Heart right ventricle (tissue), 16 donors: ENCODE results near the gene PLD5. TPM values are rescaled to one million over a fixed set of nuclear protein-coding genes. Genes with fewer than 3 reads are reported as not detected.
"Not testable (repeated sequence)": the region's sequence is repeated elsewhere in the genome, so short reads cannot be mapped to it uniquely, and the experiment has no call there.

ENCODE experiments used
- ATAC-seq, 8 donors: fragments of 200-7000 bp; cut with Tn5 transposase; one replicate each; pipeline ENCODE4 v1.9.1; 2020; ENCODE audit warnings: mild to moderate bottlenecking in 8 of 8, moderate library complexity in 8 of 8, moderate number of reproducible peaks in 1 of 8
- DNase-seq, 2 donors: peaks; one replicate each; pipeline ENCODE4 v3.0.0-alpha.2; 2020
- H3K27ac ChIP-seq, 10 donors: fragments of 200-600 bp; sonication (generic) in 2 of 10; one replicate each; pipeline versions ENCODE4 v1.5.0 to v1.8.0; 2020 to 2022; ENCODE audit warnings: mild to moderate bottlenecking in 3 of 10
- H3K27me3 ChIP-seq, 7 donors: fragments of 200-600 bp; one replicate each; pipeline ENCODE4 v1.8.0; 2021 to 2022; ENCODE audit warnings: mild to moderate bottlenecking in 2 of 7
- H3K36me3 ChIP-seq, 9 donors: fragments of 200-600 bp; sonication (generic) in 1 of 9; one replicate each; pipeline versions ENCODE4 v1.5.0 to v1.8.0; 2020 to 2022; ENCODE audit warnings: mild to moderate bottlenecking in 2 of 9
- H3K4me1 ChIP-seq, 9 donors: fragments of 200-600 bp; sonication (generic) in 1 of 9; one replicate each; pipeline versions ENCODE4 v1.5.0 to v1.8.0; 2020 to 2022; ENCODE audit warnings: mild to moderate bottlenecking in 4 of 9
- H3K4me3 ChIP-seq, 10 donors: fragments of 200-600 bp; sonication (generic) in 2 of 10; one replicate each; pipeline versions ENCODE4 v1.5.0 to v1.8.0; 2020 to 2022; ENCODE audit warnings: mild to moderate bottlenecking in 7 of 10, moderate library complexity in 2 of 10
- H3K9me3 ChIP-seq, 11 donors: fragments of 200-600 bp in 10 of 11; sonication (generic) in 2 of 11; one replicate each; pipeline versions ENCODE4 v1.5.0 to v1.8.0; 2013 to 2022; ENCODE audit warnings: mild to moderate bottlenecking in 2 of 11, control low read depth in 1 of 11, moderate library complexity in 1 of 11
- WGBS, 2 donors: extraction: QIAGEN DNeasy Blood & Tissue Kit; methylation state at CpG; one replicate each; pipeline ENCODE4 v1.1.7; 2013; ENCODE audit warnings: inconsistent platforms in 1 of 2; 5-methylcytosine and 5-hydroxymethylcytosine counted together
- intact Hi-C, 10 donors: fragments of 100-400 bp; cut with DNase I; formaldehyde crosslinking; loops; one replicate each; pipeline versions ENCODE4 v1.11.1 to v1.14.2; 2022
- polyA plus RNA-seq, 2 donors: library from polyadenylated mRNA; stranded (reverse); fragments of 200-250 nt; gene quantifications; one replicate each; pipeline ENCODE4 v1.2.3, GENCODE V29; 2013
- total RNA-seq, 10 donors: library from RNA; stranded (reverse); fragmentation: NEBNext Ultra II Directional in 3 of 10; extraction: Animal tissue kit (Norgen Biotek cat#: 25700) in 3 of 10; gene quantifications; one replicate each; pipeline versions ENCODE4 v1.2.1 to v1.2.4, GENCODE V29; 2021 to 2023
- TF ChIP-seq, protein P1 (sequence below), 9 donors: fragments of 200-600 bp; sonication (generic) in 2 of 9; IDR thresholded peaks; one replicate each; pipeline versions ENCODE4 v1.5.0 to v1.8.0; 2021 to 2022; ENCODE audit warnings: antibody characterized with exemption in 9 of 9, mild to moderate bottlenecking in 5 of 9, moderate library complexity in 1 of 9
- donor health status: Arrhythmogenic right ventricular cardiomyopathy.
- donor health status: ischemic (EF 13 %, LVEDD 7.1; RV severe dilation, severe dysfunction).
- donor health status: healthy with polysubstance abuse.
- donor health status: DM: no; HTN: yes; CAD: no.
- donor health status: DM: no; HTN: no; CAD: no.
- donor health status: ischemic (EF 25% LVEDD 6.9; RV normal size, moderate dysfunction).
- donor health status: ischemic (EF 25% LVEDD 5.7; RV mildly dilated, moderate dysfunction).
- donor health status: healthy.
- donor health status: DM: yes; HTN: yes; CAD: no.
- donor health status: Ischemic cardiomyopathy.
- donor health status: ischemic (EF 35%, LVEDD 5.7; RV mildly dilated, moderate dysfunction).
- donor health status: nonischemic (EF 11% LVEDD 7.7; RV severe dilation, severe dysfunction).
- donor health status: DM: yes; HTN: yes; CAD: no.
- donor health status: PGD.
- donor health status: ischemic (EF 29% LVEDD 5.4; RV normal size, mild dysfunction).
- donor health status: nonischemic (EF 23%, LVEDD 6.1; RV moderate dilation, normal function).

The PLD5 gene
- total and polyA plus RNA-seq, 12 donors = 0.13 to 1.3 (median 0.41) TPM; not detected in 4

DNA sequence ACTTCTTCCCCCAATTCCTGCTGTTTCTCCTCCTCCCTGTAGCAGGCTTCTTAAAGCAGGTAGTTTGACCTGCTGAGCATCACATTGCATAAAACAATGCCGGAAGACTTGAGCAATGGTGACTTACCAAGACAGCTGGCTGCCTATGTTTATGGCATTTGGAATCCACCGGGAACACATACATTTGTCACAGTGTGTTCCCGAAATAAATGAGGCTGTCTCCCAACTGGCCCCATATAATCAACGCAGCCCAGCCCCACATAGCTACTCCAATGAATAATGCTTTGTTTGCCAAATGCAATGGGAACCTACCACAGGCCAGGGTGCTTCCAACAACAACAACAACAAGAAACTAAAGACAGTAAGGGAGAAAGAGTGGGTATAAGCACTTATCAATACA is 339.5 kb downstream of the PLD5 start:
- ATAC-seq (no peak), DNase-seq (no peak)
- no peak overlapping the region for H3K27ac ChIP-seq
- TF ChIP-seq, protein P1, sequence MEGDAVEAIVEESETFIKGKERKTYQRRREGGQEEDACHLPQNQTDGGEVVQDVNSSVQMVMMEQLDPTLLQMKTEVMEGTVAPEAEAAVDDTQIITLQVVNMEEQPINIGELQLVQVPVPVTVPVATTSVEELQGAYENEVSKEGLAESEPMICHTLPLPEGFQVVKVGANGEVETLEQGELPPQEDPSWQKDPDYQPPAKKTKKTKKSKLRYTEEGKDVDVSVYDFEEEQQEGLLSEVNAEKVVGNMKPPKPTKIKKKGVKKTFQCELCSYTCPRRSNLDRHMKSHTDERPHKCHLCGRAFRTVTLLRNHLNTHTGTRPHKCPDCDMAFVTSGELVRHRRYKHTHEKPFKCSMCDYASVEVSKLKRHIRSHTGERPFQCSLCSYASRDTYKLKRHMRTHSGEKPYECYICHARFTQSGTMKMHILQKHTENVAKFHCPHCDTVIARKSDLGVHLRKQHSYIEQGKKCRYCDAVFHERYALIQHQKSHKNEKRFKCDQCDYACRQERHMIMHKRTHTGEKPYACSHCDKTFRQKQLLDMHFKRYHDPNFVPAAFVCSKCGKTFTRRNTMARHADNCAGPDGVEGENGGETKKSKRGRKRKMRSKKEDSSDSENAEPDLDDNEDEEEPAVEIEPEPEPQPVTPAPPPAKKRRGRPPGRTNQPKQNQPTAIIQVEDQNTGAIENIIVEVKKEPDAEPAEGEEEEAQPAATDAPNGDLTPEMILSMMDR (IDR thresholded peaks at IDR 0.05) = no peak
- no peaks in the 10 kb centered on the region for H3K4me1 ChIP-seq
- intact Hi-C loops = no loop called here
- H3K4me3 ChIP-seq = no peak overlapping the region
- H3K36me3 ChIP-seq = no peaks in the 10 kb centered on the region
- H3K27me3 ChIP-seq = peaks cover 0 to 12% (median 0%) of the 10 kb centered on the region in 7 donors
- H3K9me3 ChIP-seq = no peaks in the 10 kb centered on the region
- WGBS, 2 donors = 46 to 56% methylated on average over 4 of the region's 4 CpGs

DNA sequence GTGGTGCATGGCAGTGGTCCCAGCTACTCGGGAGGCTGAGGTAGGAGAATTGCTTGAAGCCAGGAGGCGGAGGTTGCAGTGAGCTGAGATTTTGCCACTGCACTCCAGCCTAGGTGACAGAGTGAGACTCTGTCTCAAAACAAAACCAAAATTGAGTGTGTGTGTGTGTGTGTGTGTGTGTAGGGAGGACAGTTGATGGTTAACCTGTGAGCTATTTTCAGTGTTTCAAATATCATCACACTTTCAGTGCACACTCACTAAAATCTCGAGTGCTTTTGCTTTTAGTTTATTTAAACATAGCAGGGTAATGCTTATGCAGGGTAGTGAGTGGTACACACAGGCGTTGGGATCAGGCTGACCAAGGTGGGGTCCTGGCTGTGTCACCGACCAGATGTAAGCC is 344.7 kb downstream of the PLD5 start:
- H3K27ac ChIP-seq, ATAC-seq, H3K4me3 ChIP-seq, H3K36me3 ChIP-seq, H3K27me3 ChIP-seq, H3K4me1 ChIP-seq, DNase-seq, intact Hi-C loops: not testable (repeated sequence)
- WGBS, 2 donors = 70 to 74% methylated on average over 5 of the region's 5 CpGs
- H3K9me3 ChIP-seq = peaks cover 0 to 23% (median 9%) of the 10 kb centered on the region in 11 donors

DNA sequence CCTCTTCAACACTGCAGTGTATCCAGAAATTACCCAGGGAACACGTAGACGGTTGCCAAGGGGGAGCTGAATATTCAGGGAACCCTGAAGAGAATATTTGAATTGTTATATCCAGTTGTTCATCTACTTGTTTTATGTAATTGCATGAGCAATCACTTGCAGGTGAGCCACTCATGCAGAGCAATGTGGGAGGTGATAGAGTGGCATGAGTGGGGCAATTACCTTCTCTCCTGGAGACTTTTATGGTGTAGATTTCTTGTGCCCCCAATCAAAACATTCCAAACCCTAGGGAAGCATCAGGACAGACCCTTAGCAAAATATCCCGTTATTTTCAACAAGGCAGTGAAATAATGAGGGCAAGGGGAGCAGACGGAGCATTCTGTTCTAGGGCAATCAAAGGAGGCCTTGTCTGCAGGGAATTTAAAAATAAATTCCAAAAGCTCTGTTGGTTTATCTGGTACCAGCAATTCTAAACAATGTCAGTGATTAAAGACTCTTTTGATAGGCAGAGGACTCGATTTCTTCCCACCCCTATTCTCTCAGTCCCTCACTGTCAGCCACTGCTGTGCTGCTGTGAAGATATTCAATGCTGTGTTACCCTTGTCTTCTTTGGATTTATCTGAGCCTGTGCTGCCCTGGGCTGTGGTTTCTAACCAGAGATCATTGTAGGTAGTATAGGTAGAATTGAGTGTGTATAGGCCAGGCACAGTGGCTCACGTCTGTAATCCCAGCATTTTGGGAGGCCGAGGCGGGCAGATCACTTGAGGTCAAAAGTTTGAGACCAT is 345.4 kb downstream of the PLD5 start:
- Histone ChIP-seq H3K9me3 (peaks cover 0 to 25% (median 9%) of the 10 kb centered on the region in 11 donors), H3K4me3 (no peak overlapping the region), H3K36me3 (no peaks in the 10 kb centered on the region), H3K27ac (no peak overlapping the region), H3K27me3 (no peaks in the 10 kb centered on the region), H3K4me1 (no peaks in the 10 kb centered on the region)
- intact Hi-C loops = no loop called here
- no peak for DNase-seq
- WGBS, 2 donors = 48 to 55% methylated on average over 8 of the region's 8 CpGs
- ATAC-seq = no peak
- TF ChIP-seq, protein P1 (IDR thresholded peaks at IDR 0.05) = no peak

DNA sequence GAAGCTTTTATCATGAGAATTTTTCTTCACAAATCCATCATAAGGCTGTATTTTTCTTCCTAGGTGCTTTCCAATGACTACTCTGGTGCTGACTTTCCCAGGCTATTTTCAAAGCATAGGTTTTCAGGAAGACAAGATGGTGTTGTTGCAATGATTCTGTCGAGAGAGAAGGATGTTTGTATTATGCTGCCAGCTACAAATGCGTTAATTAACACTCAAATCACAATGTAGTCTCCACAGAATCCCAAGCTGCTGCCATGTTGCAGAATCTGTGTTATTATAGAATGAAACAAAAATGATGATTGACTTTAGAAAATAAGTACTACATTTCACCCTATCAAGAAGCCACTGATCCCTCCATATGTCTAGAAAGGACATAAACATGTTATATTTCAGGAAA is 346.1 kb downstream of the PLD5 start:
- TF ChIP-seq, protein P1 (IDR thresholded peaks at IDR 0.05) = no peak
- Histone ChIP-seq H3K4me1 (no peaks in the 10 kb centered on the region), H3K9me3 (peaks cover 0 to 25% (median 9%) of the 10 kb centered on the region in 11 donors), H3K4me3 (no peak overlapping the region), H3K36me3 (no peaks in the 10 kb centered on the region), H3K27me3 (no peaks in the 10 kb centered on the region), H3K27ac (no peak overlapping the region)
- 46 to 49% methylated on average over 2 of the region's 2 CpGs for WGBS, 2 donors
- intact Hi-C loops = no loop called here
- ATAC-seq (no peak), DNase-seq (no peak)

DNA sequence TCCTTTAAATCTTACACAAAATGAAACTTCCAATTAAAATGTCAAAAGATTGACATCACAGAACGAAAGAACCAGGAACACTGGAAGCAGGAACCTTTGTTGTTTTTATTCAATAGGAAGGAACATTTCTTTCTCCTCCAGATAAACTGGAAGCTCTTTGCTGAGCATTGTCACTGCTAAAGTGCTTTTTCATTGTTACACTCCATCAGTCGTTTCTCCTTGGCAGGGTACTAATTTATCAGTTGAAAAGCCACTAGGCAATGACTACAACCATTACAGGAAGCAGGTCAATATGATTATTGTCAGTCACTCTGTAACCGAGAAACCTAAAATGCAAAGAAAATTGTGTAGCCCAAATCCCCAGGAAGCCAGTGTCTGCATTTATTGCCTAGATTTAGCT is 362.4 kb downstream of the PLD5 start:
- Histone ChIP-seq H3K9me3 (no peaks in the 10 kb centered on the region), H3K36me3 (no peaks in the 10 kb centered on the region), H3K27me3 (no peaks in the 10 kb centered on the region), H3K27ac (no peak overlapping the region), H3K4me1 (no peaks in the 10 kb centered on the region), H3K4me3 (no peak overlapping the region)
- WGBS, 2 donors = 43 to 46% methylated on average over 3 of the region's 3 CpGs
- intact Hi-C loops = no loop called here
- no peak for DNase-seq
- TF ChIP-seq, protein P1 (IDR thresholded peaks at IDR 0.05) = no peak
- ATAC-seq = no peak
